OCI-LY3 (cell line): Measurements from ENCODE around the gene GMPPA.

ENCODE experiments used
- CTCF ChIP-seq: fragments of 200-600, 300-600 bp; sonication (generic); IDR thresholded peaks from 2 replicates; pipeline ENCODE4 v1.5.1; 2014; ENCODE audit warnings: antibody characterized with exemption, low read length, low read depth
- EZH2phosphoT487 ChIP-seq: fragments of 200-600 bp; shearing (Covaris generic); IDR thresholded peaks from 2 replicates; pipeline ENCODE4 v1.6.1; 2018; ENCODE audit warnings: antibody characterized with exemption, mixed run types, low read depth

- TF ChIP-seq CTCF: no peak
- no peak for TF ChIP-seq EZH2phosphoT487
These were observed 46.9 kb upstream of the GMPPA start for GRCh38 chr2:219451661-219452360.
